Muscle layer of duodenum (tissue), 2 donors: ENCODE data around the gene KIAA1549.

ENCODE experiments used
- H3K27ac ChIP-seq: one replicate; pipeline ENCODE4 v1.7.0; 2013; ENCODE audit warnings: mild to moderate bottlenecking, low read length
- H3K27me3 ChIP-seq: one replicate; pipeline ENCODE4 v1.7.0; 2013; ENCODE audit warnings: low read depth, mild to moderate bottlenecking, control low read depth, low read length
- H3K36me3 ChIP-seq, 2 donors: one replicate each; pipeline ENCODE4 v1.7.0; 2013; ENCODE audit warnings: low read length in 2 of 2, control low read depth in 1 of 2, mild to moderate bottlenecking in 1 of 2; ENCODE audit not compliant: insufficient read depth in 2 of 2, control insufficient read depth in 1 of 2
- H3K4me1 ChIP-seq, 2 donors: one replicate each; pipeline ENCODE4 v1.7.0; 2013; ENCODE audit warnings: low read length in 2 of 2, mild to moderate bottlenecking in 2 of 2, control low read depth in 1 of 2, moderate library complexity in 1 of 2; ENCODE audit not compliant: insufficient read depth in 2 of 2, control insufficient read depth in 1 of 2
- H3K4me3 ChIP-seq, 2 donors: one replicate each; pipeline ENCODE4 v1.7.0; 2013; ENCODE audit warnings: low read length in 2 of 2, low read depth in 1 of 2, mild to moderate bottlenecking in 1 of 2
- H3K9me3 ChIP-seq, 2 donors: one replicate each; pipeline ENCODE4 v1.7.0; 2013; ENCODE audit warnings: low read length in 2 of 2, control low read depth in 1 of 2, mild to moderate bottlenecking in 1 of 2; ENCODE audit not compliant: control insufficient read depth in 1 of 2
- donor health status: healthy.

KIAA1549 gene

GRCh38 chr7:138842111-138842510, 139.1 kb downstream of the KIAA1549 start:
- H3K4me3 ChIP-seq, result no peak overlapping the region
- H3K36me3 ChIP-seq, result no peaks in the 10 kb centered on the region
- H3K27me3 ChIP-seq, result no peaks in the 10 kb centered on the region
- H3K4me1 ChIP-seq, result peaks cover 0 to under 1% of the 10 kb centered on the region in 2 donors
- H3K9me3 ChIP-seq, result no peaks in the 10 kb centered on the region
- H3K27ac ChIP-seq, result no peak overlapping the region

GRCh38 chr7:138838166-138838565, 143.0 kb downstream of the KIAA1549 start:
- Histone ChIP-seq H3K27ac (no peak overlapping the region), H3K9me3 (no peaks in the 10 kb centered on the region), H3K4me1 (peaks cover 0 to 4% of the 10 kb centered on the region in 2 donors), H3K4me3 (no peak overlapping the region), H3K27me3 (no peaks in the 10 kb centered on the region), H3K36me3 (no peaks in the 10 kb centered on the region)

- Histone ChIP-seq H3K4me1 (peaks cover 0 to 4% of the 10 kb centered on the region in 2 donors), H3K4me3 (no peak overlapping the region), H3K9me3 (no peaks in the 10 kb centered on the region), H3K36me3 (no peaks in the 10 kb centered on the region), H3K27ac (no peak overlapping the region), H3K27me3 (no peaks in the 10 kb centered on the region)
These were observed 143.6 kb downstream of the KIAA1549 start for GRCh38 chr7:138837627-138838026.

GRCh38 chr7:138835087-138835486, 146.1 kb downstream of the KIAA1549 start:
- H3K4me1 ChIP-seq, result peaks cover 0 to 4% of the 10 kb centered on the region in 2 donors
- no peaks in the 10 kb centered on the region for H3K27me3 ChIP-seq
- H3K4me3 ChIP-seq, result no peak overlapping the region
- no peaks in the 10 kb centered on the region for H3K9me3 ChIP-seq
- no peak overlapping the region for H3K27ac ChIP-seq
- no peaks in the 10 kb centered on the region for H3K36me3 ChIP-seq

- H3K4me3 ChIP-seq, result no peak overlapping the region
- H3K27ac ChIP-seq, result no peak overlapping the region
- H3K36me3 ChIP-seq, result no peaks in the 10 kb centered on the region
- no peaks in the 10 kb centered on the region for H3K27me3 ChIP-seq
- H3K9me3 ChIP-seq, result no peaks in the 10 kb centered on the region
- peaks cover 0 to 4% of the 10 kb centered on the region in 2 donors for H3K4me1 ChIP-seq
These were observed 146.6 kb downstream of the KIAA1549 start for GRCh38 chr7:138834583-138834982.

GRCh38 chr7:138833596-138833995, 147.6 kb downstream of the KIAA1549 start:
- peaks cover 0 to 4% of the 10 kb centered on the region in 2 donors for H3K4me1 ChIP-seq
- H3K36me3 ChIP-seq, result no peaks in the 10 kb centered on the region
- no peak overlapping the region for H3K4me3 ChIP-seq
- no peak overlapping the region for H3K27ac ChIP-seq
- no peaks in the 10 kb centered on the region for H3K9me3 ChIP-seq
- H3K27me3 ChIP-seq, result no peaks in the 10 kb centered on the region

GRCh38 chr7:138832966-138833365, 148.2 kb downstream of the KIAA1549 start:
- Histone ChIP-seq H3K36me3 (no peaks in the 10 kb centered on the region), H3K9me3 (no peaks in the 10 kb centered on the region), H3K27ac (no peak overlapping the region), H3K4me1 (peaks cover 0 to 4% of the 10 kb centered on the region in 2 donors), H3K27me3 (no peaks in the 10 kb centered on the region), H3K4me3 (no peak overlapping the region)

- Histone ChIP-seq H3K27ac (no peak overlapping the region), H3K27me3 (no peaks in the 10 kb centered on the region), H3K36me3 (no peaks in the 10 kb centered on the region), H3K4me1 (no peaks in the 10 kb centered on the region), H3K4me3 (no peak overlapping the region), H3K9me3 (peaks cover 0 to 3% of the 10 kb centered on the region in 2 donors)
These were observed 151.9 kb downstream of the KIAA1549 start for GRCh38 chr7:138829335-138829734.

GRCh38 chr7:138828302-138828701, 152.9 kb downstream of the KIAA1549 start:
- H3K4me1 ChIP-seq, result no peaks in the 10 kb centered on the region
- no peak overlapping the region for H3K4me3 ChIP-seq
- H3K27me3 ChIP-seq, result no peaks in the 10 kb centered on the region
- H3K27ac ChIP-seq, result no peak overlapping the region
- H3K36me3 ChIP-seq, result no peaks in the 10 kb centered on the region
- H3K9me3 ChIP-seq, result peaks cover 0 to 3% of the 10 kb centered on the region in 2 donors

GRCh38 chr7:138825049-138825721, 156.0 kb downstream of the KIAA1549 start:
- H3K27me3 ChIP-seq, result no peaks in the 10 kb centered on the region
- H3K4me3 ChIP-seq, result no peak overlapping the region
- H3K9me3 ChIP-seq, result peaks cover 0 to 3% of the 10 kb centered on the region in 2 donors
- no peaks in the 10 kb centered on the region for H3K4me1 ChIP-seq
- no peaks in the 10 kb centered on the region for H3K36me3 ChIP-seq
- no peak overlapping the region for H3K27ac ChIP-seq

GRCh38 chr7:138822867-138823535, 158.2 kb downstream of the KIAA1549 start:
- H3K27ac ChIP-seq, result no peak overlapping the region
- no peaks in the 10 kb centered on the region for H3K27me3 ChIP-seq
- no peaks in the 10 kb centered on the region for H3K4me1 ChIP-seq
- no peaks in the 10 kb centered on the region for H3K36me3 ChIP-seq
- peaks cover 3% of the 10 kb centered on the region in 2 donors for H3K9me3 ChIP-seq
- H3K4me3 ChIP-seq, result no peak overlapping the region
